Uterus (tissue), 2 donors: Measurements from ENCODE around the gene SDK2.

Experiments used
- POLR2A ChIP-seq, 2 donors: fragments of 450-650 bp; IDR thresholded peaks; one replicate each; pipeline ENCODE4 v1.6.1; 2016; ENCODE audit warnings: antibody characterized with exemption in 2 of 2, mild to moderate bottlenecking in 1 of 2, moderate library complexity in 1 of 2
- TF ChIP-seq, protein P1 (sequence below), 4 experiments: fragments of 200-600 bp in 2 of 4; fragments of 450-650 bp in 2 of 4; sonication (generic) in 2 of 4; IDR thresholded peaks; one replicate each; pipeline ENCODE4 v1.5.1; 2016 to 2019; ENCODE audit warnings: antibody characterized with exemption in 4 of 4, mild to moderate bottlenecking in 2 of 4, moderate library complexity in 1 of 4

- TF ChIP-seq POLR2A (IDR thresholded peaks at IDR 0.05) = no peak
- TF ChIP-seq, protein P1, sequence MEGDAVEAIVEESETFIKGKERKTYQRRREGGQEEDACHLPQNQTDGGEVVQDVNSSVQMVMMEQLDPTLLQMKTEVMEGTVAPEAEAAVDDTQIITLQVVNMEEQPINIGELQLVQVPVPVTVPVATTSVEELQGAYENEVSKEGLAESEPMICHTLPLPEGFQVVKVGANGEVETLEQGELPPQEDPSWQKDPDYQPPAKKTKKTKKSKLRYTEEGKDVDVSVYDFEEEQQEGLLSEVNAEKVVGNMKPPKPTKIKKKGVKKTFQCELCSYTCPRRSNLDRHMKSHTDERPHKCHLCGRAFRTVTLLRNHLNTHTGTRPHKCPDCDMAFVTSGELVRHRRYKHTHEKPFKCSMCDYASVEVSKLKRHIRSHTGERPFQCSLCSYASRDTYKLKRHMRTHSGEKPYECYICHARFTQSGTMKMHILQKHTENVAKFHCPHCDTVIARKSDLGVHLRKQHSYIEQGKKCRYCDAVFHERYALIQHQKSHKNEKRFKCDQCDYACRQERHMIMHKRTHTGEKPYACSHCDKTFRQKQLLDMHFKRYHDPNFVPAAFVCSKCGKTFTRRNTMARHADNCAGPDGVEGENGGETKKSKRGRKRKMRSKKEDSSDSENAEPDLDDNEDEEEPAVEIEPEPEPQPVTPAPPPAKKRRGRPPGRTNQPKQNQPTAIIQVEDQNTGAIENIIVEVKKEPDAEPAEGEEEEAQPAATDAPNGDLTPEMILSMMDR (IDR thresholded peaks at IDR 0.05) = no peak
Measured at GRCh38 chr17:73357318-73357717, 286.9 kb downstream of the SDK2 start.
